Aorta (tissue), 5 donors: ENCODE data around the gene PACRG. TPM values are rescaled to one million over a fixed set of nuclear protein-coding genes. Genes with fewer than 3 reads are reported as not detected.

ENCODE experiments used
- ATAC-seq: fragments of 200-7000 bp; cut with Tn5 transposase; one replicate; pipeline ENCODE4 v1.9.1; 2022; ENCODE audit warnings: moderate library complexity; ENCODE audit not compliant: low FRiP score
- DNase-seq, 2 donors: peaks; one replicate each; pipeline ENCODE4 v3.0.0-alpha.2; 2020
- H3K27ac ChIP-seq, 2 donors: one replicate each; pipeline ENCODE4 v1.5.1; 2013; ENCODE audit warnings: low read length in 2 of 2, mild to moderate bottlenecking in 2 of 2, moderate library complexity in 2 of 2, control low read depth in 1 of 2, inconsistent platforms in 1 of 2, low read depth in 1 of 2
- H3K27me3 ChIP-seq, 2 donors: one replicate each; pipeline ENCODE4 v1.6.1; 2013; ENCODE audit warnings: control low read depth in 1 of 2, low read length in 1 of 2, mild to moderate bottlenecking in 1 of 2, moderate library complexity in 1 of 2; ENCODE audit not compliant: insufficient read depth in 2 of 2, control insufficient read depth in 1 of 2
- H3K36me3 ChIP-seq, 2 donors: one replicate each; pipeline ENCODE4 v1.6.1; 2013; ENCODE audit warnings: control low read depth in 1 of 2, low read length in 1 of 2, mild to moderate bottlenecking in 1 of 2; ENCODE audit not compliant: insufficient read depth in 2 of 2, control insufficient read depth in 1 of 2
- H3K4me1 ChIP-seq, 2 donors: one replicate each; pipeline ENCODE4 v1.6.1; 2013; ENCODE audit warnings: low read length in 2 of 2, control low read depth in 1 of 2, mild to moderate bottlenecking in 1 of 2, moderate library complexity in 1 of 2; ENCODE audit not compliant: insufficient read depth in 2 of 2, control insufficient read depth in 1 of 2
- H3K4me3 ChIP-seq, 2 donors: one replicate each; pipeline ENCODE4 v1.5.1; 2013; ENCODE audit warnings: low read length in 2 of 2, control low read depth in 1 of 2, mild to moderate bottlenecking in 1 of 2
- H3K9me3 ChIP-seq: one replicate; pipeline ENCODE4 v1.6.1; 2013; ENCODE audit warnings: mild to moderate bottlenecking, low read length; ENCODE audit not compliant: control insufficient read depth
- WGBS, 2 donors: extraction: QIAGEN DNeasy Blood & Tissue Kit; methylation state at CpG; one replicate each; pipeline ENCODE4 v1.1.7; 2013; 5-methylcytosine and 5-hydroxymethylcytosine counted together
- intact Hi-C, 2 donors: fragments of 100-400 bp; cut with DNase I; formaldehyde crosslinking; loops; one replicate each; pipeline versions ENCODE4 v1.14.2 to v1.15.0; 2022
- polyA plus RNA-seq, 2 donors: library from polyadenylated mRNA; stranded (reverse); fragments of 200-250 nt; gene quantifications; one replicate each; pipeline ENCODE4 v1.2.3, GENCODE V29; 2013
- total RNA-seq, 2 donors: library from RNA; stranded (reverse); fragmentation: NEBNext Ultra II Directional; extraction: Animal tissue kit (Norgen Biotek cat#: 25700); gene quantifications; one replicate each; pipeline ENCODE4 v1.2.1, GENCODE V29; 2021
- donor health status: healthy with polysubstance abuse.
- donor health status: Bipolar disorder and iron deficiency.
- donor health status: DM: no; HTN: no; CAD: no.
- donor health status: DM: no; HTN: no; CAD: no.
- donor health status: DM: yes; HTN: yes; CAD: no.

The PACRG gene
- total and polyA plus RNA-seq, 4 donors, result 0.26 to 2.7 (median 0.54) TPM; not detected in 1

DNA sequence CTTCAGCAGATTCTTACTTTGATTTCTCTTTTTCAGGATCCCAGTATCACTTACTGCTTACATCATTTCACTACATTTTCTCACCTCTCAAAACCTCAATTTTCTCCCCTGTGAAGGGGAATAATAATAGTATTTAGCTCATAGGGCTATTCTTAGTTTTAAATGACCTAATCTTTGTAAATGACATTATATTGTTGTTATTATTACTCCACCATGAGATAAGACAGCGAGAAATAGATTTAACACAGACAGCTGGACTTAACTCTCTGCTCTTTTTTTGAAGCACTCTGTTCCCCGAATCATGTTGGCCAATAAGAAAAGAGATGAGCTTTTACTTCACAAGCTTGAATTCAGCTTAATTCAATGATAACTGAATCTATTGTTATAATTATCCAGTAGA is 578.2 kb downstream of the PACRG start:
- no peaks in the 10 kb centered on the region for H3K27me3 ChIP-seq
- H3K4me3 ChIP-seq, result no peak overlapping the region
- H3K27ac ChIP-seq, result no peak overlapping the region
- no peak for DNase-seq
- no peaks in the 10 kb centered on the region for H3K4me1 ChIP-seq
- intact Hi-C loops, result no loop called here
- no peaks in the 10 kb centered on the region for H3K9me3 ChIP-seq
- WGBS, 2 donors, result 15% methylated on average over 2 of the region's 2 CpGs
- no peak for ATAC-seq
- H3K36me3 ChIP-seq, result no peaks in the 10 kb centered on the region

DNA sequence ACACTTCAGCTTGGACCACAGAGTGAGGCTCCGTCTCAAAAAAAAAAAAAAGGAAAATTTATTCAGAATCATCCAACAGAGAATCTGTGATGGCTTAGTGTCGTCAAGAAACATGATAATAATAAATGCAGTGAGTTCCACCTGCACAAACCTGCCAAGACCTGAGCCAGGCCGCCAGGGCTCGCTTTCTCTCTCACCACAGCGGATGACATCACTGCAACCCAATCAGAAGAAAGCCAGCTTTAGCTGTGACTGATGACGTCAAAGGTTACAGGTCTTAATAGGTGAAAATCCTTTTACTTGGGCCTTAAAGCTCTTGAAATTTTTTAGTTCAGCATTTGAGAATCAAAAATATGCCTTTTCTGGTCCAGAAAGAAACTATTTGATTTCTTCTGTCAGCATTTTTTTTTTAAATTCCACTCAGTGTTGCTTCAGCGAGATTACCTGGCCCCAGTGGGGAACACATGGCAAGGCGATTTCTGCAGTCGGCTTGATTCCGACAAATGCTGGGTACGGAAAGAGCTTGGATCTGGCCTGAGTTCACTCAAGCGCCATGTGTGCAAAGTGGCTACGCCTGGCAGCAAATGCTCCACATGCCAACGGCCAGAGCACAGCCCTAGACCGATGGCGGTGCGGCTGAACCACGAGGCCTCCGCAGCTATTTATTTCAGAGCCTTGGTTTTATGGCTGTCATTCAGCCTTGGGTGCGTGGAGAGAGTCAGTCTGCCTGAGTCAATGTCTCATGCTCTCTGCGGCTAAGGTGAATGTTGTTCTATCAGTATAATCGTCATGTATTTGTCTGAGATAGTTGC is 581.1 kb downstream of the PACRG start:
- intact Hi-C loops, result no loop called here
- H3K27ac ChIP-seq, result no peak overlapping the region

DNA sequence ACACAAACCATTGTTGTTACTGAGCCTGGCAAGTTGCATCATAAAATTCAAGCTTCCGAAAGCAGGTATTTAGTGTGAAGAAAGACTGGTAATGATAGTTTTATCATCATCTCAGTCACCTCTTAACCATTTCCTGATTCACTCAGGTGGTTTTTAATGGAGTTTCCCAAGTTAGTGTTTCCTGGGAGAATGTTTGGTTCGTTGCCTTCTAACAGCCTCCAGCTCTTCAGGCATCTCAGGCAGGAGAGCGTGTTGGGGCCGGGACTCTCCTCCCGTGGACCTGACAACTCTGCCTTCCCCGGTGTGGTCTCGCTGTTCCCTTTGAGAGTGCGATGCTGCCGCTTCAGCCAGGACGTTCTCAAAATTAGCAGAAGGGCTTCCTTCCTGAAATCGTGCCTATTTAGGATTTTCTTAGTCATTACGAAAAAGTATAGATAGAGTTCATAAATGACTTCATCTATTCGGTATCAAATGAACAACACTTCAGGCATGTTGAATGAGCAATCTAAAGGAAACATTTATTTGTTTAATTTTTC is 581.8 kb downstream of the PACRG start:
- Histone ChIP-seq H3K27ac (no peak overlapping the region), H3K9me3 (no peaks in the 10 kb centered on the region), H3K27me3 (no peaks in the 10 kb centered on the region), H3K36me3 (no peaks in the 10 kb centered on the region), H3K4me1 (no peaks in the 10 kb centered on the region), H3K4me3 (no peak overlapping the region)
- intact Hi-C loops, result no loop called here
- DNase-seq (no peak), ATAC-seq (no peak)
- 68 to 75% methylated on average over 13 of the region's 13 CpGs for WGBS, 2 donors

More for the DNA sequence above, 581.1 kb downstream of the PACRG start:
- no peaks in the 10 kb centered on the region for H3K9me3 ChIP-seq
- H3K36me3 ChIP-seq, result no peaks in the 10 kb centered on the region
- DNase-seq (no peak), ATAC-seq (no peak)
- WGBS, 2 donors, result 94 to 95% methylated on average over 22 of the region's 22 CpGs
- H3K4me3 ChIP-seq, result no peak overlapping the region
- H3K27me3 ChIP-seq, result no peaks in the 10 kb centered on the region
- H3K4me1 ChIP-seq, result no peaks in the 10 kb centered on the region

GRCh38 chr6:163310096-163310972 is 582.6 kb downstream of the PACRG start:
- no peak for ATAC-seq
- WGBS, 2 donors, result 94% methylated on average over 44 of the region's 44 CpGs
- H3K9me3 ChIP-seq, result no peaks in the 10 kb centered on the region

GRCh38 chr6:163310973-163311383 is 583.2 kb downstream of the PACRG start:
- H3K27ac ChIP-seq, result no peak overlapping the region
- no peaks in the 10 kb centered on the region for H3K36me3 ChIP-seq
- 58 to 60% methylated on average over 2 of the region's 2 CpGs for WGBS, 2 donors
- no peak for ATAC-seq
- no peaks in the 10 kb centered on the region for H3K27me3 ChIP-seq
- no peaks in the 10 kb centered on the region for H3K4me1 ChIP-seq
- H3K4me3 ChIP-seq, result no peak overlapping the region
- no peak for DNase-seq
- intact Hi-C loops, result no loop called here
- H3K9me3 ChIP-seq, result no peaks in the 10 kb centered on the region

More at GRCh38 chr6:163310096-163310972, 582.6 kb downstream of the PACRG start:
- Histone ChIP-seq H3K4me3 (no peak overlapping the region), H3K27ac (no peak overlapping the region), H3K27me3 (no peaks in the 10 kb centered on the region), H3K36me3 (no peaks in the 10 kb centered on the region), H3K4me1 (no peaks in the 10 kb centered on the region)
- intact Hi-C loops, result no loop called here
- DNase-seq, result no peak

DNA sequence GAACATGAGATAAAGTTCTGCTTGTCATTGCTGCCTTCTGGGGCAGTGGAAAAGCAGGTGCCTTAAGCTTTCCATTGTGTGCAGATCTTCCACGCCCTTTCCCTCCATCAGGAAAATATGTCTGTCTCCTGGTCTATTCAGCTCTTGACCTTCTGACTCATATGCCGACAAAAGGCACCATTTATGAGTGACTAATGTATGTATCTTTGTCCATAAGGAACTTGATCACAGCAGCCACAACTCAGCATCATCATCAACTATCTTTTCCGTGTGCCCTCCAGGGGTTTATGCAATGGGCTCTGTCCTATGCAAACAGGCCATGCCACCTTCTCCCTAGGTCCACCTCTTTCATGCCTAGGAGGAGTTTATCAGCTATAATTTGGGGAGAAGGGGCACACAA is 584.1 kb downstream of the PACRG start:
- WGBS, 2 donors, result 83 to 92% methylated on average over 3 of the region's 3 CpGs
- intact Hi-C loops, result no loop called here
- no peaks in the 10 kb centered on the region for H3K4me1 ChIP-seq

DNA sequence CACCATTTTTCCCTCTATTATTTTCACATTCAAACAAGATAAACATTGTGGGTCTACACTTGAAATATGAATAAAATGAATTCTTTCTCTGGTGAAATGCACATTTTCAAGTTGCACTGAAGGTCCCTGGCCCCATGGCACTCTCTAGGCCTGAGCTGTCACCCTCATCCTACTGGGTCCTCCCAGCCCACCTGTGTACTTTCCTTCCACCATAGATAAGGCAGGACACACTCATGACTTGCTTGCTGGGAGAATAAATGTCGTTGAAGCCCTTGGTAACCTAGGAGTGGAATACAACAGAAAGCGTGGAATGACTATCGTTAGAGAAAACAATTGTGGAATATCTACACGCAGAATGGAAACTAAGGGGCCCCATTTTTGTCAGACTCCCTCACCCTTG is 585.8 kb downstream of the PACRG start:
- ATAC-seq (no peak), DNase-seq (no peak)
- Histone ChIP-seq H3K4me1 (no peaks in the 10 kb centered on the region), H3K36me3 (no peaks in the 10 kb centered on the region), H3K27ac (no peak overlapping the region), H3K27me3 (no peaks in the 10 kb centered on the region), H3K4me3 (no peak overlapping the region), H3K9me3 (no peaks in the 10 kb centered on the region)
- intact Hi-C loops, result no loop called here
- 95 to 97% methylated on average over 4 of the region's 4 CpGs for WGBS, 2 donors

More for the DNA sequence above, 584.1 kb downstream of the PACRG start:
- H3K4me3 ChIP-seq, result no peak overlapping the region
- H3K9me3 ChIP-seq, result no peaks in the 10 kb centered on the region
- ATAC-seq, result no peak
- no peak for DNase-seq
- no peaks in the 10 kb centered on the region for H3K27me3 ChIP-seq
- no peaks in the 10 kb centered on the region for H3K36me3 ChIP-seq
- H3K27ac ChIP-seq, result no peak overlapping the region

DNA sequence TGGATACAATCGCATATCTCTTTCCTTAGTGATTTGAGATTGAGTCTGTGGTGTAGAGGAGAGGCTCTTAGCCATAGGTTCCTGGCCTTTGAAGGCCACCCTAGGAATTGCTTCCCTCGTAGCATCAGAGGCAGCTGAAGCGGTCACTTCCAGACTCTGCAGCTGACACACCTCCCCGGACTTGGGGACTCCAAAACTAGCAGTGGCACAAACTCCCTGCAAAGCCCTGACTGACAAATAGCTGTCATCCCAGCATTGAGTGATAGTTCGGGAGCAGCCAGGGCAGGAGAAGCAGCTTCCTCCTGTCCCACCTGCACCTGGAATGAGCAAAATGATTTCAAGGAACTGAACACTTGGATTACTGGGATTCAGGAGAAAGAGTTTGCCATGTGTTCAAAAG is 586.2 kb downstream of the PACRG start:
- Histone ChIP-seq H3K4me1 (no peaks in the 10 kb centered on the region), H3K27me3 (no peaks in the 10 kb centered on the region), H3K36me3 (no peaks in the 10 kb centered on the region), H3K9me3 (no peaks in the 10 kb centered on the region), H3K27ac (no peak overlapping the region), H3K4me3 (no peak overlapping the region)
- intact Hi-C loops, result no loop called here
- WGBS, 2 donors, result 95 to 97% methylated on average over 5 of the region's 5 CpGs
- ATAC-seq (no peak), DNase-seq (no peak)
